Measurements from ENCODE around the gene BUB1B.

Gene BUB1B

GRCh38 chr15:40241269-40242212, 80.7 kb downstream of the BUB1B start:
- DNase-seq: no peak

- DNase-seq: no peak
Observed at GRCh38 chr15:40242213-40242599, 81.3 kb downstream of the BUB1B start.

GRCh38 chr15:40242601-40243000, 81.7 kb downstream of the BUB1B start:
- no peak for DNase-seq

GRCh38 chr15:40243126-40243810, 82.4 kb downstream of the BUB1B start:
- no peak for DNase-seq

GRCh38 chr15:40244961-40245523, 84.2 kb downstream of the BUB1B start:
- DNase-seq: no peak

- DNase-seq: no peak
Observed at GRCh38 chr15:40245666-40246450, 85.0 kb downstream of the BUB1B start.

GRCh38 chr15:40246496-40247280, 85.8 kb downstream of the BUB1B start:
- no peak for DNase-seq

GRCh38 chr15:40247406-40247971, 86.6 kb downstream of the BUB1B start:
- no peak for DNase-seq

GRCh38 chr15:40248006-40248783, 87.3 kb downstream of the BUB1B start:
- no peak for DNase-seq

GRCh38 chr15:40249477-40250303, 88.8 kb downstream of the BUB1B start:
- DNase-seq: no peak

- DNase-seq: no peak
Observed at GRCh38 chr15:40250304-40250656, 89.4 kb downstream of the BUB1B start.

- no peak for DNase-seq
Observed at GRCh38 chr15:40250771-40251483, 90.1 kb downstream of the BUB1B start.

GRCh38 chr15:40251486-40252140, 90.7 kb downstream of the BUB1B start:
- no peak for DNase-seq

- no peak for DNase-seq
Observed at GRCh38 chr15:40252141-40252437, 91.2 kb downstream of the BUB1B start.

- DNase-seq: no peak
Observed at GRCh38 chr15:40252438-40253166, 91.7 kb downstream of the BUB1B start.

GRCh38 chr15:40253167-40253790, 92.4 kb downstream of the BUB1B start:
- DNase-seq: no peak

- DNase-seq: no peak
Observed at GRCh38 chr15:40254452-40254851, 93.6 kb downstream of the BUB1B start.

- no peak for DNase-seq
Observed at GRCh38 chr15:40255033-40255432, 94.2 kb downstream of the BUB1B start.
